Chondrocyte (in vitro differentiated cells): ENCODE results near the gene NDUFS8. TPM values are rescaled to one million over a fixed set of nuclear protein-coding genes. Genes with fewer than 3 reads are reported as not detected.

Experiments
- DNase-seq: peaks from one replicate; pipeline ENCODE4 v3.0.0; 2021; ENCODE audit warnings: mixed read lengths, low spot score
- H3K27ac Mint-ChIP-seq: one replicate; pipeline ENCODE4 v1.8.0; 2021; ENCODE audit warnings: mild to moderate bottlenecking, moderate library complexity, mixed read lengths; ENCODE audit not compliant: unreplicated experiment
- H3K27me3 Mint-ChIP-seq: 2 replicates; pipeline ENCODE4 v1.8.0; 2021; ENCODE audit warnings: low read depth, mixed read lengths
- H3K36me3 Mint-ChIP-seq: 2 replicates; pipeline ENCODE4 v1.8.0; 2021; ENCODE audit warnings: low read depth, mixed read lengths
- H3K4me1 Mint-ChIP-seq: 2 replicates; pipeline ENCODE4 v1.8.0; 2021; ENCODE audit warnings: low read depth, mild to moderate bottlenecking, mixed read lengths
- H3K4me3 Mint-ChIP-seq: one replicate; pipeline ENCODE4 v1.8.0; 2021; ENCODE audit warnings: mild to moderate bottlenecking, moderate library complexity, mixed read lengths; ENCODE audit not compliant: unreplicated experiment
- H3K9me3 Mint-ChIP-seq: 2 replicates; pipeline ENCODE4 v1.8.0; 2021; ENCODE audit warnings: low read depth, mixed read lengths
- CTCF ChIP-seq: fragments of 200-600 bp; sonication (generic); IDR thresholded peaks from 2 replicates; pipeline ENCODE4 v1.5.0; 2021; ENCODE audit warnings: antibody characterized with exemption, mild to moderate bottlenecking, moderate library complexity
- total RNA-seq: library from RNA; stranded (reverse); gene quantifications from 3 replicates; pipeline ENCODE4 v1.2.1, GENCODE V29; 2021

NDUFS8 gene
- total RNA-seq, 1 donor from 2014 or later, result 140 TPM

- Mint-ChIP-seq H3K4me3 (no peak overlapping the region), H3K27ac (no peak overlapping the region), H3K9me3 (no peaks in the 10 kb centered on the region), H3K36me3 (no peaks in the 10 kb centered on the region), H3K4me1 (peaks cover 48% of the 10 kb centered on the region), H3K27me3 (no peaks in the 10 kb centered on the region)
- no peak for TF ChIP-seq CTCF
- peak; percentile 70 for DNase-seq
Measured at GRCh38 chr11:68017980-68018729, 12.3 kb upstream of the NDUFS8 start.

GRCh38 chr11:68018730-68019190, 11.7 kb upstream of the NDUFS8 start:
- DNase-seq, result no peak
- TF ChIP-seq CTCF, result no peak
- Mint-ChIP-seq H3K4me1 (peaks cover 42% of the 10 kb centered on the region), H3K9me3 (no peaks in the 10 kb centered on the region), H3K27me3 (no peaks in the 10 kb centered on the region), H3K36me3 (no peaks in the 10 kb centered on the region), H3K27ac (no peak overlapping the region), H3K4me3 (no peak overlapping the region)

- TF ChIP-seq CTCF, result no peak
- H3K27ac Mint-ChIP-seq, result no peak overlapping the region
Measured at GRCh38 chr11:68019486-68019885, 11.0 kb upstream of the NDUFS8 start.

GRCh38 chr11:68020575-68020974, 9.9 kb upstream of the NDUFS8 start:
- Mint-ChIP-seq H3K27ac (no peak overlapping the region), H3K27me3 (no peaks in the 10 kb centered on the region), H3K4me3 (no peak overlapping the region), H3K9me3 (peaks cover 8% of the 10 kb centered on the region), H3K36me3 (peaks cover 7% of the 10 kb centered on the region), H3K4me1 (peaks cover 30% of the 10 kb centered on the region)
- DNase-seq, result no peak
- TF ChIP-seq CTCF, result peak; percentile 65

More at GRCh38 chr11:68019486-68019885, 11.0 kb upstream of the NDUFS8 start:
- Mint-ChIP-seq H3K4me3 (no peak overlapping the region), H3K4me1 (peaks cover 35% of the 10 kb centered on the region), H3K27me3 (no peaks in the 10 kb centered on the region), H3K9me3 (peaks cover 2% of the 10 kb centered on the region), H3K36me3 (peaks cover 2% of the 10 kb centered on the region)
- no peak for DNase-seq

GRCh38 chr11:68021167-68021787, 9.2 kb upstream of the NDUFS8 start:
- TF ChIP-seq CTCF, result peak; percentile 69
- Mint-ChIP-seq H3K4me1 (peaks cover 30% of the 10 kb centered on the region), H3K27me3 (no peaks in the 10 kb centered on the region), H3K36me3 (peaks cover 9% of the 10 kb centered on the region), H3K9me3 (peaks cover 10% of the 10 kb centered on the region), H3K4me3 (no peak overlapping the region), H3K27ac (no peak overlapping the region)
- DNase-seq, result no peak
